ENCODE data around the gene TBX19. TPM values are rescaled to one million over a fixed set of nuclear protein-coding genes. Genes with fewer than 3 reads are reported as not detected.

TBX19 gene
- under 1 TPM; 0.80 to 0.82 TPM for total RNA-seq

GRCh38 chr1:168280296-168280927, at the start of gene TBX19:
Gene TBX19 (plus strand): TSS chr1:168280877. CDS start chr1:168281091, 214 bp downstream.
- CTCF ChIA-PET, result no interaction called here

GRCh38 chr1:168234846-168235547, 45.7 kb upstream of the TBX19 start:
- ChIA-PET CTCF (interaction anchor here (0.6 to 3.0 kb wide), 5 partner anchors 9 to 108 kb away, joined by 4 to 23 read pairs (median 4); partner anchors contain the start of gene SFT2D2), POLR2A (interaction anchor here (0.5 to 1.5 kb wide), 4 partner anchors 9 to 518 kb away, joined by 3 to 16 read pairs (median 4); partner anchors contain the start of gene SFT2D2)

More at GRCh38 chr1:168280296-168280927, at the start of gene TBX19:
- POLR2A ChIA-PET, result no interaction called here

- POLR2A ChIA-PET, result interaction anchor here (1.2 to 1.5 kb wide), 2 partner anchors 10 to 56 kb away, joined by 3 to 4 read pairs; partner anchors contain the start of gene SFT2D2
- CTCF ChIA-PET, result interaction anchor here (0.6 to 3.0 kb wide), 5 partner anchors 10 to 108 kb away, joined by 4 to 23 read pairs (median 4); partner anchors contain the start of gene SFT2D2
These were observed 45.2 kb upstream of the TBX19 start for GRCh38 chr1:168235548-168235885.

- CTCF ChIA-PET, result interaction anchor here (0.6 to 3.0 kb wide), 5 partner anchors 10 to 107 kb away, joined by 4 to 23 read pairs (median 4); partner anchors contain the start of gene SFT2D2
- POLR2A ChIA-PET, result interaction anchor here (1.5 kb wide), 1 partner anchor 56 kb away, joined by 3 read pairs; no protein-coding TSS in a partner anchor
These were observed 44.7 kb upstream of the TBX19 start for GRCh38 chr1:168235937-168236336.

DNA sequence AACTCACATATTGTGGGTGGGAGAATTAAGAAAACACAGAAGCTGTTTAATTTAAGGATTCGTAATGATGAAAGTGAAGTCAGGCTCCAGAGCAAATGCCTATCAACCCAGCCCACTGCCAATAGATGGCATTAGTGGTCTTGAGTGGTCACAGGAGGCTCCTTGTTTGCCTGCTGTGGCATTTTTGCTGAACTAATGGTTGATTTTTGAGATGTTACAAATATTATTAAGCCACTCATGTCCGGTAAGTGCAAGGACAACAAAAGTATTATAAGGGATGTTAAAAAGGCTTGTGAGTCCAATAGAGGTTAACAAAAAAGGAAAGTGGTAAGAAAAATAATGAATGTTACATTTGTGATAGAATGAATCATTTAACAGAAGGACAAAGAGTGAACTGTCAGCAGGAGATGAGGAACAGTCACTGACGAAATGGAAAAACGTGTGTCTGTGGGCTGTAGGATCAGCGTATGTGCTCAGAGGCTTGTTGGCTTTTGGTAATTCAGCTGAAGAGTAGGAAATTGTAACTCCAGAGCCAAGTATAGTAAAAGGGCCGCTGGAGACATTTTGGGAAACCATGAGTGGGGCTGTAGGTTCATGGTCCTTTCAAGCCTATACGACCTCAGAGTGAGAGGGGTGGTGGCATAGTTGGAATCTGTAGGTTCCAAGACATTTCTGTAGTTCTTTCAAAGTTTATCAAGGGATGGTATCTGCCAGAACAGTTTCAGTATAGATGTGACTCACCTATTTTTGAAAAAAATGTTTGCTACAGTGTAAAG, 43.7 kb upstream of the TBX19 start:
- CTCF ChIA-PET, result interaction anchor here (0.8 kb wide), 1 partner anchor 10 kb away, joined by 3 read pairs; no protein-coding TSS in a partner anchor
- POLR2A ChIA-PET, result interaction anchor here (0.6 to 1.1 kb wide), 2 partner anchors 10 to 11 kb away, joined by 3 to 4 read pairs; partner anchors contain the start of gene SFT2D2

- ChIA-PET POLR2A (no interaction called here), CTCF (no interaction called here)
These were observed 37.5 kb upstream of the TBX19 start for GRCh38 chr1:168243198-168243597.

DNA sequence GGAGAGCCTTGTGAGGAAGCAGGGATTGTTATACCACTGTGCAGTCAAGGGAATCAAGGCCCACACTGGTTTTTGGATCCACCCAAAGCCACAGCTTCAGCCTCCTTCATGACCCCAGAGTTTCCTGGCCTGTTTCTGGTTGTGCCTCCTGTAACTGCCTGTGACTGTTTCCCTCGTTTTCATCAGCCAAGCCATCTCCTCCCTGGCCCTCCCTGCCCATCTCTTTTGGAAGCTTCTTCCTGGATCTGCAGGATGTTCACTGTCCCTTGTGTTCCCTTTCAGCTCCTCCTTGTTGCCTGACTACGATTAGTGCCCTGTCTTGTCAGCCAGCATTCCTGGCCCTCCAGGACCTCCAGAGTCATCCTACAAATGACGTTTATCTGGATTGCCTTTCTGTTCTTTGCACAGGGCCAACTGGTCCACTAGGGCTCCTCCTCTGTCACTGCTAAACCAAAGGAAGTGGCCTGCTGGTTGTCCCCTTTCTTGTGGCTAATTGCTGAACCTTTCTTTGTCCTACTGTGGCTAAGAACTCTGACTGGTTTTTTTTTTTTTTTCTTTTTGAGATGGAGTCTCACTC, 37.0 kb upstream of the TBX19 start:
- ChIA-PET CTCF (no interaction called here), POLR2A (interaction anchor here (0.6 kb wide), 1 partner anchor 188 kb away, joined by 4 read pairs; no protein-coding TSS in a partner anchor)

GRCh38 chr1:168245042-168245441, 35.6 kb upstream of the TBX19 start:
- ChIA-PET CTCF (no interaction called here), POLR2A (no interaction called here)

GRCh38 chr1:168246506-168246905, 34.2 kb upstream of the TBX19 start:
- CTCF ChIA-PET, result no interaction called here

DNA sequence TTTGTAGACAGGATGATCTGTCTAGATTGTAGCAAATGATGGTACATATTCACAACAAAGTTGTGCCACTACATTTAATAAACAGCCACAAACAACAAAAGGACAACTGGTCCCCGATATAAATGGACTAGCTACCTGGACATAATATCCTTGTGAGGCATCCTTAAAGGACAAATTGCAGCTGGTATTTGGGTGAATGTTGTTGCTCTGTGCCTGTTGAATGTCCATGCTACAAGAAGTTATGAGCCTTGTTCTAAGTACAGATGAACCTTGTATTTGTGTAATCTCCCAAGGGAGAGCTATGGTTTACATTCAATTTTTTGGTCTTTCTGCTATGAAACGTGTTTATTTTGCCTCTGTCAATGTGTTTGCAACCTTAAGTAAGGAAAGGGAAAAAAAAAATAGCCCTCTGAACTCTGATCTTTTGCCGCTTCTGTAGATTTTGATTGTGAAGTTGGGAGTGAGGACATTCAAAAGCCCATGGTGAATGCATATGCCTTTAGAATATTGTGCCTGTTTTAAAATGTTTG, 28.4 kb upstream of the TBX19 start:
- POLR2A ChIA-PET, result interaction anchor here (0.7 kb wide), 1 partner anchor 1111 kb away, joined by 3 read pairs; no protein-coding TSS in a partner anchor
- CTCF ChIA-PET, result interaction anchor here (0.7 kb wide), 1 partner anchor 99 kb away, joined by 3 read pairs; no protein-coding TSS in a partner anchor

More at GRCh38 chr1:168246506-168246905, 34.2 kb upstream of the TBX19 start:
- POLR2A ChIA-PET, result no interaction called here

GRCh38 chr1:168256164-168256563, 24.5 kb upstream of the TBX19 start:
- POLR2A ChIA-PET, result no interaction called here
- CTCF ChIA-PET, result interaction anchor here (1.1 kb wide), 1 partner anchor 67 kb away, joined by 3 read pairs; no protein-coding TSS in a partner anchor

GRCh38 chr1:168257397-168257796, 23.3 kb upstream of the TBX19 start:
- POLR2A ChIA-PET, result no interaction called here
- CTCF ChIA-PET, result no interaction called here

- ChIA-PET POLR2A (no interaction called here), CTCF (no interaction called here)
These were observed 21.1 kb upstream of the TBX19 start for GRCh38 chr1:168259567-168259966.

DNA sequence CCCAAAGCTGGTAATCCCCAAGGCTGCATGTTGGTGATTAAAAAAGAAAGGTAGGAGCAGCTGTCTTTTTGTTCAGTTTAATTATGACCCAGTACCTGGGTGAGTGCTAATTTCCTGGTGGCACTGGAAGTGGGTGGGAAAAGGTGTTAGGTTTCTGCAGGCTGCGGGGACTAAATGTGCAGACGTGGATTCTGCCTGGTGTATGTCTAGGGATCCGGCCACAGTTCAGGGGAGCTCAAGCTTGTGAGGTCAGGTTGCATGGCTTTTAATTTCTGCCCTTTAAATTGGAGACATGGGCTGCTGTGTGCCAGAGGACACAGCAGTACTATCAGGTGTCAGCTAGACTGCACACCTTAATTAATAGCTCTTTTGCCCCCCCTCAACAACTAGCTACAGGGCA, 20.3 kb upstream of the TBX19 start:
- CTCF ChIA-PET, result no interaction called here
- POLR2A ChIA-PET, result no interaction called here

- ChIA-PET POLR2A (no interaction called here), CTCF (no interaction called here)
These were observed 19.3 kb upstream of the TBX19 start for GRCh38 chr1:168261390-168261789.

DNA sequence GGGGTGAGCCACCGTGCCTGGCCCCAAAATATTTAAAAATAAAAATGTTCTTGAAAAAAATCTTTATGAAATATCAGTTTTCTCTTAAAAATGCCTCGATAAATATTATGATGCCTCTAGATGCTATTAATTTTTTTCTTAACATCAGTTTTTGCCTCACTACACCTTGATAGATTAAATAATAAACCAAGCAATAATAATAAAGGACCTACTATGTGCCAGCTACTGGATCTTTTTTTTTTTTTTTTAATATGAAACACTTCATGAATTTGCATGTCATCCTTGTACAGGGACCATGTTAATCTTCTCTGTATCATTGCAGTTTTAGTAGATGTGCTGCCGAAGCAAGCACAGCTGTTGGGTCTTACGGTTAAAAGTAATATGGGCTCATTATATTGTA, 17.5 kb upstream of the TBX19 start:
- POLR2A ChIA-PET, result no interaction called here
- CTCF ChIA-PET, result no interaction called here

- CTCF ChIA-PET, result no interaction called here
- POLR2A ChIA-PET, result no interaction called here
These were observed 16.4 kb upstream of the TBX19 start for GRCh38 chr1:168264296-168264695.

DNA sequence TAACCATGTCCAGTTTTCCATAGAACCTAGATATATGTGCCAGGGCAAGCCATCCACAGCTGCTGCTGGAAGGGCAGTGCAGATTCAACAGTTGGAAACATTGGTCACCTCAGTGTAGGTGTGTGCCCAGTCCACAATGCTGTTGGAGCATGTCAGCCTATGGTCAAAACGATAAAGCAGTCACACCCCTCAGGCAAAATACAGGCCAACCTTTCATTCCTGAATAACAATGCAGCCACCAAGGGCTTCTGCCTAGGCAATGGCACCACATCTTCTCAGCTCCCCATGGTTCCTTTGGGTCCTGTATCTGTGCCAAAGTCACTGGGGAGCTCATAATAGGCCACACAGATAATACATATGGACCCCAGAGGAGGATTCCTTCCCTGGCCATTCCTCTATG, 15.1 kb upstream of the TBX19 start:
- ChIA-PET POLR2A (no interaction called here), CTCF (no interaction called here)

DNA sequence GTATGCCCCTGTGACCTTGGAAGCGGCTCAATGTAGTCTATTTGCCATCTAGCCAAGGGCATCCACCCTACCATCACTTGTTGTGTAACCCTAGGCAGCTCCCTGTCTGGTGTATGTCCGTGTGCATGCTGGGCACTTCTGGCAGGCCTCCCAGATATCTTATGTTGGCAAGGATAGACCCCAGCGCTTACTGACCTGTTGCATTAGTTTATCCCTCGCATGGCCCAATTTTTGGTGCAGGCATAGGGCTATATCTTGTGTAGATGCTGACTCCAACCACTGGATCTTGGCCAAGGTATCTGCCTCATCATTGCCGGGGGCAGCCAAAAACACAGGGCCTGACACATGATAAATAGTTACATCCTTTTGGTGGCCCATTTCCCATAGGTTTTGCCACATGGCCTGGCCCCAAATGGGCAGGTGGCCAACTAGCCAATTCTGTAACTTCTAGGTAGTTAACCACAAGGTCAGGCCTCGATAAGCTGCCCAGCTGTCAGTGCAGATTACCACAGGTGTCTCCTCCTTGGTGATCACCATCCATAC, 14.0 kb upstream of the TBX19 start:
- POLR2A ChIA-PET, result no interaction called here
- CTCF ChIA-PET, result no interaction called here

All from activated CD8-positive, alpha-beta memory T cell treated with anti-CD3 and anti-CD28 coated beads for 36 hours (primary cell).